ENCODE results near the gene ZIK1. TPM values are rescaled to one million over a fixed set of nuclear protein-coding genes. Genes with fewer than 3 reads are reported as not detected.

ZIK1 gene
- 1.3 and 2.4 TPM in 2 replicates for total RNA-seq
- 0.79 and 0.99 TPM in 2 replicates for polyA plus RNA-seq
- 0.84 and 0.96 TPM in 2 replicates for polyA plus RNA-seq (2011; cell fraction: cytosol; rRNA removed)
- polyA plus RNA-seq (2011; cell fraction: nucleus; rRNA removed): 0.63 and 1.4 TPM in 2 replicates
- polyA plus RNA-seq (2012): 0.26 and 0.37 TPM in 2 replicates
- polyA minus RNA-seq: 0.58 and 1.6 TPM in 2 replicates
- not detected for polyA minus RNA-seq (2011; cell fraction: cytosol; rRNA and poly(A)+ RNA removed)
- 0.82 and 0.96 TPM in 2 replicates for polyA minus RNA-seq (2011; cell fraction: nucleus; rRNA and poly(A)+ RNA removed)
- Bru-seq, nascent RNA: percentile 36 among the genes with signal in this experiment
- BruChase-seq, experiment 1, labeled RNA remaining after a 6-hour chase: percentile 26 among the genes with signal in this experiment
- BruChase-seq, experiment 2, labeled RNA remaining after a 2-hour chase: percentile 36 among the genes with signal in this experiment
- long read RNA-seq, full-length matches to known transcripts: 1 of 1 reads
- long read RNA-seq, partial matches to known transcripts: 0 of 1 reads
- long read RNA-seq, other reads (novel, unspliced or antisense): 0 of 1 reads

- H4K20me1 ChIP-seq (replicated peaks; ENCODE audit: control insufficient read depth, extremely low read depth, insufficient read depth, low read length): no peaks in the 10 kb centered on the region
- BruUV-seq (replicated peaks): no TSS peak
- peak; percentile 54 for TF ChIP-seq MAX (IDR thresholded peaks at IDR 0.05; ENCODE audit: insufficient read depth, insufficient read length)
- no peak for TF ChIP-seq POLR2AphosphoS5 (IDR thresholded peaks at IDR 0.05; ENCODE audit: insufficient read depth, low read depth, low read length)
- peak within 1 kb of the TSS; percentile 32 for H3K4me2 ChIP-seq (ENCODE audit: insufficient read depth, low read length)
- H3K27me3 ChIP-seq (ENCODE audit: control insufficient read depth in 2 of 2, insufficient read depth in 2 of 2, low read length in 2 of 2): no peaks in the 10 kb centered on the region
- dilution Hi-C loops (cut with MboI; ENCODE audit: extremely low pct_ligation_motif_present, low sequenced_read_pairs): no loop called here
- no peaks in the 10 kb centered on the region for H3K9me1 ChIP-seq (replicated peaks; ENCODE audit: control insufficient read depth, extremely low read depth, insufficient read depth, low read length)
- H3K79me2 ChIP-seq (ENCODE audit: control insufficient read depth, insufficient read depth, low read length): no peaks in the 10 kb centered on the region
- FAIRE-seq: peak; percentile 71
- CTCF ChIA-PET: no interaction called here
- peak; percentile 48 for DNase-seq (ENCODE audit: low read depth, low spot score)
- POLR2A ChIA-PET: no interaction called here
- peaks cover 2% of the 10 kb centered on the region for H3K9me3 ChIP-seq (replicated peaks; ENCODE audit: control insufficient read depth, insufficient read depth, low read length)
- intact Hi-C loops (cut with micrococcal nuclease): no loop called here
- H3K4me1 ChIP-seq (ENCODE audit: control insufficient read depth, extremely low read depth, insufficient read depth, low read length): no peaks in the 10 kb centered on the region
- H2AFZ ChIP-seq (ENCODE audit: low read depth, low read length): peak within 1 kb of the TSS; percentile 54
- H3K27ac ChIP-seq (ENCODE audit: insufficient read depth, low read depth, low read length): no peak within 1 kb of the TSS
- H3K4me3 ChIP-seq (replicated peaks in 1 of 3; ENCODE audit: insufficient read depth in 1 of 3, low read depth in 1 of 3, low read length in 3 of 3): peak within 1 kb of the TSS in 2 of 3 experiments; percentile 8 to 44
- no peak within 1 kb of the TSS for H3K9ac ChIP-seq (replicated peaks; ENCODE audit: extremely low read depth, insufficient read depth, low read length)
- H3K36me3 ChIP-seq (ENCODE audit: control insufficient read depth in 2 of 2, extremely low read depth in 1 of 2, insufficient read depth in 2 of 2, low read length in 2 of 2): no peaks in the 10 kb centered on the region
These were observed at the start of gene ZIK1 for GRCh38 chr19:57583521-57584416. ZIK1 (plus strand) TSS chr19:57584145; CDS start chr19:57584357, 212 bp downstream.

DNA sequence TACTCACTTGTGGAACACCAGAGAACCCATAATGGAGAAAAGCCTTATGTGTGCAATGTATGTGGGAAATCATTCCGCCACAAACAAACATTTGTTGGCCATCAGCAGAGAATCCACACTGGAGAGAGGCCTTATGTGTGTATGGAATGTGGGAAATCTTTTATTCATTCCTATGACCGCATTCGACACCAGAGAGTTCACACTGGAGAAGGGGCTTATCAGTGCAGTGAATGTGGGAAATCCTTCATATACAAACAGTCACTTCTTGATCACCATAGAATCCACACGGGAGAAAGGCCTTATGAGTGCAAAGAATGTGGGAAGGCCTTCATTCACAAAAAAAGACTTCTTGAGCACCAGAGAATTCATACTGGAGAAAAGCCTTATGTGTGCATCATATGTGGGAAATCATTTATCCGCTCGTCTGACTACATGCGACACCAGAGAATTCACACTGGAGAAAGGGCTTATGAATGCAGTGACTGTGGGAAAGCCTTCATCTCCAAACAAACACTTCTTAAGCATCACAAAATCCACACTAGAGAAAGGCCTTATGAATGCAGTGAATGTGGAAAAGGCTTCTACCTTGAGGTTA, 45.9 kb upstream of the ZIK1 start:
- dilution Hi-C loops (cut with MboI; ENCODE audit: extremely low pct_ligation_motif_present, low sequenced_read_pairs) (no loop called here), intact Hi-C loops (cut with micrococcal nuclease) (no loop called here)
- H3K9me3 ChIP-seq (replicated peaks; ENCODE audit: control insufficient read depth, insufficient read depth, low read length): peaks cover 33% of the 10 kb centered on the region
- H4K20me1 ChIP-seq (replicated peaks; ENCODE audit: control insufficient read depth, extremely low read depth, insufficient read depth, low read length): no peaks in the 10 kb centered on the region
- H3K36me3 ChIP-seq (ENCODE audit: control insufficient read depth in 2 of 2, extremely low read depth in 1 of 2, insufficient read depth in 2 of 2, low read length in 2 of 2): peaks cover 2 to 22% of the 10 kb centered on the region in 2 experiments
- H3K27me3 ChIP-seq (ENCODE audit: control insufficient read depth in 2 of 2, insufficient read depth in 2 of 2, low read length in 2 of 2): no peaks in the 10 kb centered on the region
- FAIRE-seq (no peak), DNase-seq (ENCODE audit: low read depth, low spot score) (no peak)
- H3K79me2 ChIP-seq (ENCODE audit: control insufficient read depth, insufficient read depth, low read length): no peaks in the 10 kb centered on the region
- H3K9me1 ChIP-seq (replicated peaks; ENCODE audit: control insufficient read depth, extremely low read depth, insufficient read depth, low read length): no peaks in the 10 kb centered on the region
- H3K4me3 ChIP-seq (replicated peaks in 1 of 3; ENCODE audit: insufficient read depth in 1 of 3, low read depth in 1 of 3, low read length in 3 of 3): no peak overlapping the region
- CTCF ChIA-PET: no interaction called here
- BruUV-seq (replicated peaks): no TSS peak
- POLR2A ChIA-PET: no interaction called here
- H3K4me2 ChIP-seq (ENCODE audit: insufficient read depth, low read length): no peak overlapping the region
- no peak overlapping the region for H3K9ac ChIP-seq (replicated peaks; ENCODE audit: extremely low read depth, insufficient read depth, low read length)
- no peak overlapping the region for H3K27ac ChIP-seq (ENCODE audit: insufficient read depth, low read depth, low read length)
- H3K4me1 ChIP-seq (ENCODE audit: control insufficient read depth, extremely low read depth, insufficient read depth, low read length): no peaks in the 10 kb centered on the region
- H2AFZ ChIP-seq (ENCODE audit: low read depth, low read length): no peak overlapping the region
- TF ChIP-seq JUN (IDR thresholded peaks at IDR 0.05; ENCODE audit: borderline replicate concordance, insufficient read depth, insufficient read length, low read depth): no peak
